Stimulated activated CD8-positive, alpha-beta memory T cell treated with anti-CD3 and anti-CD28 coated beads, Interleukin-12 subunit alpha, Interleukin-12 subunit beta, amount 100 ng/mL, for 1 hour (primary cell): ENCODE results near the gene HEATR3.
A peak's percentile ranks its signal among the peaks of the same experiment; 100 is the strongest.

Experiments used
- DNase-seq: peaks from one replicate; pipeline ENCODE4 v3.0.0-alpha.2; 2020; ENCODE audit warnings: low read depth

HEATR3 gene, protein sequence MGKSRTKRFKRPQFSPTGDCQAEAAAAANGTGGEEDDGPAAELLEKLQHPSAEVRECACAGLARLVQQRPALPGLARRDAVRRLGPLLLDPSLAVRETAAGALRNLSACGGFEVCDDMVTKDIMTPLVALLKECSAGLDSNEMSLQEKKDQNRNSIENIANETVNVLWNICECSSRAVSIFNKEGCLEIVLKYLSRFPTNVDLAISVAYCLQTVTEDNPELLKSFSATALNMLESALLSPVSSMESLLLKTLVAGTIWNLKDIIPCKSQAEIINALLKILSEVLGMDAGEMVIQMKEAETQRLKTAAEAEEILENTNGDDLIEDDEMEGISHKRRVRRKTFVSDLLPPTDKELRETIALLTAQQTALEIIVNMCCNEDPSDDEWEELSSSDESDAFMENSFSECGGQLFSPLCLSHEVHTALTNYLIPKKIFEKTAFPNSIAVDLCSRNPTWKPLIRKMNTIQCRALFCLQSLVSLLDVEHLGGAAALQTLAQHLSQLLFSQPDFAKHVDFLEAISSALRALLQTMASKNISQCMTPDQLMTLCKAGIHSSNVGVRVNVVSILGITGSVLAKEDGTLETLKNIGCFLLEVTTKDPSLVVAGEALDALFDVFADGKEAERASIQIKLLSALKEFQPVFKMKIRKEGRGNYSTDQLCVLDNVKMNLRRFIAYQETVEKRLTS

DNA sequence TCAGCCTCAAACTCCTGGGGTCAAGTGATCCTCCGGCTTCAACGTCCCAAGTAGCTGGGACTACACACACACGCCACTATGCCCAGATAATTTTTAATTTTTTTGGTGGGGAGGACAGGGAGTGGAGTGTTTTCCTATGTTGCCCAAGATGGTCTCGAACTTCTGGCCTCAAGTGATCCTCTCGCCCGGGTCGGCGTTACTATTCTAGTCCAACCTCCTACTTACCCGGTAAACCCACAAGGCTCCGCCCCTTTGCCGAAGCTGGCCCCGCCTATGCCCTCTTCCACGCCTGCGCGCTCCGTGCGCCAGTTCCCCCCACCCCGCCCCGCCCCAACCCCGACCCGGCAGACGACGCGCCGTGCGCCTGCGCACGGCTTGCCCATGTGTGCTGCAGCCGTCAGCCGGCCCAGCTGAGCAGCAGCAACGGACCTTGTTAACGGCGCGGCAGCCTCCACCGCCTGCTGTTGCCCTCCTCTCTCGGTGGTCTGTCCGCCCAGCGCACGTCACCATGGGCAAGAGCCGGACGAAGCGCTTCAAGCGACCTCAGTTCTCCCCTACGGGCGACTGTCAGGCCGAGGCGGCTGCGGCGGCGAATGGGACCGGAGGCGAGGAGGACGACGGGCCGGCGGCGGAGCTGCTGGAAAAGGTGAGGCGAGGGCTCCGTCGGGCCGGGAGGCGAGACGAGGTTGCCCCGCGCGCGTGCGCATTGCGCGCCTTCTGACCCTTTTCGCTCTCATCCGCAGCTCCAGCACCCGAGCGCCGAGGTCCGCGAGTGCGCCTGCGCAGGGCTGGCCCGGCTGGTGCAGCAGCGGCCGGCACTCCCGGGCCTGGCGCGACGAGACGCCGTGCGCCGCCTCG, at the start of gene HEATR3:
HEATR3 (plus strand) TSS at position 347 of the 858 bp plus-strand sequence; CDS start at position 509, 162 bp downstream.
- peak; percentile 88 for DNase-seq

DNA sequence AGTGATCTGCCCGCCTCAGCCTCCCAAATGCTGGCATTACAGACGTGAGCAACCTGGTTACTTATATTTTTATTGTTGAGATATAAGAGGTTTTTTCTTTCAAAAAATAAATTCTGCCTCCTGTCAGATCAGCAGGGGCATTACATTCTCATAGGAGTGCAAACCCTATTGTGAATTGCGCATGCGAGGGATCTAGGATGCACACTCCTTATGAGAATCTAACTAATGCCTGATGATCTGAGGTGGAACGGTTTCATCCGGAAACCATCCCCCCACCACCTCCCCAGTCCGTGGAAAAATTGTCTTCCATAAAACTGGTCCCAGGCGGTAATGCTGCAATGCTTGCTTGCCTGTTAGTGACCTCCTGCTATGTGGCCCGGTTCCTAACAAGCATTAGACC, 48.2 kb upstream of the HEATR3 start:
- DNase-seq: no peak

DNA sequence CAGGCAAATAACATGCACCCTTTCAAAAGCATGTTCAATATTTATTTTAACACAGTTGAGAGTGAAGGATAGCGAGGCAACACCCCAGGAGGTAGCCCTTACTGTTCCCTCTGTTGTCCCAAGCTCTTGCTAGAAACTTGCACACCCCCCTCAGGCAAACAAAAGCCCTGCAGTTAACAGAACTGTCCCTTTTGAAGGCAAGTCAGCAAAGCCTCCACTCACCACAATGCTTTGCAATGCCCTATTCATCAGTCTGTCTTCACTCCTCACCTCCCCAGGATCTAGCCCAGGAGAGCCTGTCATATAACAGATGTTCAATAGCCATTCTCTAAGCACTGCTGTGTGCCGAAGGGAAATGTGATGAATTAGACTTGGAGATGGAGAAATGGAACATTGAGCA, 44.2 kb upstream of the HEATR3 start:
- no peak for DNase-seq

DNA sequence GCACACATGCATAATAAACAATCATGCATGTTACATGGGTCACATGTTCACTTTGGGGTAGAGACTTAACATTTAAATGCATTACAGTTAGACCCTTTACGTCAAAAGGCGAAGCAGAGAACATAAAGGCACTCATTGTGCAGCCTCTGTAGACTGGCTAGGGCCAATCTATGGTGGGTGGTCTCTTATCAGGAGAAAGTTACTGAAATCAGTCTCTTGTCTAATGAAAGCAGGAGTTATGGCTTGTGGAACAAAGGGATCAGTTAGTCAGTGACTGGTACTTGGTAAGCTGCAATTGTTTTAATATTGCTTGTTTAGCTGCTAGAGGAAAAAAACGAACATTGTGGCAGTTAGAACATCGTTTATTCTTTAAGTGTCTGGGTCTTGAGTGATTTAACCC, 42.1 kb upstream of the HEATR3 start:
- no peak for DNase-seq

DNA sequence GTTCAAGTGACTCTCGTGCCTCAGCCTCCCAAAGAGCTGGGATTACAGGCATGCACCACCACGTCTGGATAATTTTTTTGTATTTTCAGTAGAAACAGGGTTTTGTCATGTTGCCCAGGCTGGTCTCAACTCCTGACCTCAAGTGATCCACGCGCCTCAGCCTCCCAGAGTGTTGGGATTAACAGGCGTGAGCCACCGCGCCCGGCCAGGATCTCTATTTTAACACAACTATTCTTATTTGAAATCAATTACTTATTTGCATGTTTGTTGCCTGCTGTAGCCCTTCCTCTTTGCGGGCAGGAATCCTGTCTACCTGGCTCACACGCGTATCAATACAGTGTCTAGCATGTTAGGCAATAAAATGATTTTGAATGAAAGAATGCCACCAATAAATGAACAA, 41.6 kb upstream of the HEATR3 start:
- no peak for DNase-seq

DNA sequence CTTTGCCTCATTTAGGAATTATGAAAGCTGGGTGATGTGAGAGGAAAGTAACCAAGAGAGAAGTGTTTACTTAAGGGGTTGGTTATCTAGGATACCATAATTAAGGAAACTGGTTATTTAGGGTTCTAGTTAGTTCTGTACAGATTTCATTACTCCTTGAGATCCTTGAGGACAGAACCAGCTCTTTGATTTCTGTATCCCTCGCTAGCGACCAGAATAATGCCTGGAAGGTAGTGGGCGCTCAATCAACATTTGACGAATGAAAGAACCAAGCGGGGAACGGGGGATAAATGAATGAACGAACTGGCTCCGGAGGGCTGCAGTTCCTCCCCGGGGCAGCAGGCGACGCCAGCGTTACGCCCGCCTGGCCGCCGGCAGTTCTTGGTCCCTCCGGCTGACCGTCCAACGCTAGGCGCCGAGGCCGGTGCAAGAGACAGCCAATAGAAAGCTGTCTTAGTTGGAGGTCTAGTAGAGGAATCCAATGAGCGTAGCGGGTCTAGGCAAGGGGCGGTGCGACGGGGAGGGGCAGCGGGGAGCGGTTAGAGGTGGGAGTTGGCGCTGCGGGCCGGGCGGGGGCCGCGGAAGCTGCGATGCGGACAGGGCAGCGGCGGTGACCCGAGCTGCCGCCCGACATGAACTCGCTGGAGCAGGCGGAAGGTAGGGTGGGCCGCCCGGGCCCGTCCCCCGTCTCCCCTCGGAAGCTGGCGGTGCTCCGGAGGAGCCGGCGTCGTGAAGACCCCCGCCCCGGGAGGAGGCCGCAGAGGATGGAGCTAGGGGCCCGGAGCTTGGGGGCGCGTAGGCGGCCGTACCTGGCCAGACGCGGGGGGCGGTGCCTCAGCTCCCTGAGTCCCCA, 40.9 kb upstream of the HEATR3 start, which contains the start of gene CNEP1R1:
CNEP1R1 (plus strand) TSS at position 542 of the 853 bp plus-strand sequence; CDS start at position 633, 91 bp downstream.
- peak; percentile 84 for DNase-seq

DNA sequence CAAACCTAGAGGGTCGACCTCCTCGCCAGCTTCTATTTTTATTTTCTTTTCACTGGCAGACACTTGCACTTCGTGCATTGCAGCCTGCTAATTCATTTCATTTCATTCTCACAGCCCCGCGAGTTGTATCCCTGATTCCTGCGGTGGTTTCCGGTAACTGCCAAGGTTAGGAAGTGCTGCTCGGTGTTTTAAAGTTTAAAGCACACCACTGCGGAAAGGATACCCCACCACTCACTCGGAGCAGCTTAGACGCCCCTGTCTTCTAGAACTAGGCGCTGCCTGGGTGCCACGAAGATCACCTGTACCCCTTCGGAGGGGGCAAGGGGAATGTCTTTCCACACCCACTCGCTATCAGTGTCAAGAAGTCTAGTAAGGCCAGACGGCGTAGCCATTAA, 40.2 kb upstream of the HEATR3 start:
- no peak for DNase-seq

DNA sequence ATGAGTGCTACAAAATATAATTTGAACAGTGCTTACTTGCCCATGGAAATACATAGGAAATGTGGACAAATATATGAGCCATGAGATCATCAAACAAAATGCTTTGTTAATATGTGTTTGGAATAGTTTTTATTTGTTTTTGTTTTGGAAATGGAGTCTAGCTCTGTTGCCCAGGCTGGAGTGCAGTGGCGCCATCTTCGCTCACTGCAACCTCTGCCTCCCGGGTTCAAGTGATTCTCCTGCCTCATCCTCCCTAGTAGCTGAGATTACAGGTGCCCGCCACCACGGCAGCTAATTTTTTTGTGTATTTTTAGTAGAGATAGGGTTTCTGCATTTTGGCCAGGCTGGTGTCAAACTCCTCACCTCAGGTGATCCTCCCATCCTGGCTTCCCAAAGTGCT, 37.9 kb upstream of the HEATR3 start:
- DNase-seq: no peak

DNA sequence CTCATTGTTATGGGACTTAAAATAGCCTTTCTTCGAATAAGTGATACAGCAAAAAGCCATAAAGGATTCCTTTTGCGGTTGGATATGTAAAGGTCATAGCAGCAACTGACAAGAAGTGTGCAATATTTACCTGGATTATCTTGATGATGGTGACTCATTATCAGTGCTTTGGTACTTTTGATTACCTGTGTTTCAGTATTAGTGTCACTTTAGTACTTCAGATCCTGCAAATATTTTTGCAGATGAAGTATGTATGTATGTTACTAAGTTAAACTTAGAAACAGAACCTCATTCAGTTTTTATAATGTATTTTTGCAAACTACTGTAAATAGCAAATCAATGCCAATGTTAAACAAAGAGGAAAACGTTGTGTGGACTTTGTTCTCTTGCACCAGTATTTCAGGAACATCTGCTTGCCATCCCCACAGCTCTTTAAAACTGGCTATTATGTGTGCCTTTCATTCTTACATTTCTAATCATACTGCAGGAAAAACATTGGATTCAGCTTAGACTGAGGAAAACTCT, 30.2 kb upstream of the HEATR3 start:
- DNase-seq: no peak

DNA sequence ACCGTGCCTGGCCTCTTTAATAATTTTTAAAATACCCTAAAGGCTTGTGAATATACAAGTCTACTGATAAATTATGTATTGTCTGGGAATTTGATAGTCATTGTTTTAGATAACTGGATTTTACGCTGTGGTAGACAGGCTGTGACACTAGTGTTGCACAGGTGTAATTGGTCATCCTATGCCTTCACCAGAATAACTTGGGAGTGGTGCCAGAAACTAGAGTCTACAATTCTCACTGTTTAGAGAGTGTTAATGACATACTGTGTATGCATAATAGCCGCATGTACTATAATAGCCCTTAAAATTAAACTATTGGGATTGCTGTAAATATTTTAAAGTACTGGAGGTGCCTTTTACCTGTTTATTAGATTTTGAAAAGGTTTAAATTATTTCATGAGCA, 29.3 kb upstream of the HEATR3 start:
- DNase-seq: no peak

DNA sequence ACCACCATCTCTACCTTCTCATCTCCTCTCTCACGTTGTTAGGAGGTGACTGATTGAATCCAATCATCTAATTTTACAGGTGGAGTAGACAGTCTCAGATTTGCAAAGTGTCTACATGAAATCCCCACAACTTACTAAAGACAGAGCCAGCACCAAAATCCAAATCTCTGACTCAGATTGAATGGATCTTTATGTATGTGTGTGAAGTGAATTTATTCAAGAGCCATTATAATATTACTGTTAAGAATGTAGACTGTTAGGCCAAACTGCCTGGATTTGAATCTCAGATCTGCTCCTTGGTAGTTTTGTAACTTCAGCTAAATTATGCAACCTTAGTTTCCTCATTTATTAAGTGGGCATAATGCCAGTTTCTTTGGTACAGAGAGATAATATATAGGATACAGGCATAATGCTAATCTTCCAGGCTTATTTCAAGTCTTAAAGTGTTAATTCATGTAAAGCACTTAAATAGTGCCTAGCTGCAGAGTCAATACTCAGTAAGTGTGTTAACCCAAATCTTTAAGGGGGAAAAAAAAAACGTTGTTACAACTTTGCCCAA, 28.0 kb upstream of the HEATR3 start:
- DNase-seq: no peak

DNA sequence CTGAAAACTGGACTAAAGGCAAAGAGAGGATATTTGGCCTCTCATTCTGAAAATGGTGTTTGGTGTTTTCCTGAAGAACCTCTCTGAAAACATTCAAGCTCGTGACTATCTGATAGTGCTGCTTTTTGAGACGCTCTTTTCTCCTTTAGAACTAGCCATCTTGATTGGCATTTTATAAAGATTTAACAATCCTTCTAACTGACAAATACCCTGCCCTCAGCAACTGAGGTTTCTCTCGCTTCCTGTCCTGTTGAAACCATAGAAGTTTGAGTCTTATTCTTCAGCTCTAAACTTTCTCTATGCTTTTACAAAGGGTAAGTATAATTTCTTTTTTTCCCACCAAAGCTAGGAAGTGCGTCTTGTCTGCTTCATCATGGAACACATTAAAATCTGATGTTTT, 27.5 kb upstream of the HEATR3 start:
- DNase-seq: no peak

DNA sequence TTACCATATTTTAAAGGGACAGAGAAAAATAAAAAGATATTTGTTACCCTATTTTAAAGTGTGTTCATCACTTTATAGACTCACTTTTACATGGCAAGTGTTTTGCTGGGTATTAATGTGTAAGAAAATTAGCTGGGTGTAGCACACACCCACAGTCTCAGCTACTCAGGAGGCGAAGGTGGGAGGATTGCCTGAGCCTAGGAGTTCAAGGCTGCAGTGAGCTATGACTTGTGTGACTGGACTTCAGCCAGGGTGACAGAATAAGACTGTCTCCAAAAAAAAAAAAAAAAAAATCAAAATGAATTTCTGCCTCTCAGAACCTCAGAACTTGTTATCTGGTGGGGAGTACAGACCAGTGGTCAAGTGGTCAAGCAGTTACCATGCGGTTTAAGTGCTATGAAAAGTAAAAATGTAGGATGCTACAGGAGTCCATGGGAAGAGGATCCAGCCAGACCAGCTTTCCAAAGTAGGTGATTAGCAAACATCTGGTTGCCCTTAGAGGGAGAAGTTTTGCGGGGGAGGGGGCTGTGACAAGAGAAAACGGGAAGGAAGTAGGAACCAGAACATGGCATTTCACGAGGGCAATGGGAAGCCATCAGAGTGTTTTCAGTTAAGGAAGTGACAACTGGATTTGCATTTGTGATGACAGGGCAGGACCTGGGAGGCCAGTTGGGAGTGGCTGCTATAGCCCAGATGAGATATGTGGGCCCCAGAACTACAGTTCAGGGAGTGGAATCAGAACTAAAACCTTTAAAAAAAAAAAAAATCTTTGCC, 26.8 kb upstream of the HEATR3 start:
- DNase-seq: no peak

DNA sequence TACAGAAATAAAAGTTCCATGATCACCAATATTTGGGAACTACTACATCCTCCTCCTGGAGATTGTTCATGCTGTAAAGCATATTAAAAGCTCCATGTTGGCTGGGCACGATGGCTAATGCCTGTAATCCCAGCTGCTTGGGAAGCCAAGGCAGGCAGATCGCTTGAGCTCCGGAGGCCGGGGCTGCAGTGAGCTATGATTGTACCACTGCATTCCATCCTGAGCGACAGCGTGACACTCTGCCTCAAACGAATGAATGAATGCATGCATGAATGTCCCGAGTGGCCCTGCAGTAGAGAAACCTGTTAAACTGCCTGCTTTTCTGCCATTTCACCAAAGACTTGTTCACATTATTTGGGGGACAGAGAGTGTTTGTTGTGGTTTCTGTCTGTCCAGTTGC, 25.8 kb upstream of the HEATR3 start:
- no peak for DNase-seq

DNA sequence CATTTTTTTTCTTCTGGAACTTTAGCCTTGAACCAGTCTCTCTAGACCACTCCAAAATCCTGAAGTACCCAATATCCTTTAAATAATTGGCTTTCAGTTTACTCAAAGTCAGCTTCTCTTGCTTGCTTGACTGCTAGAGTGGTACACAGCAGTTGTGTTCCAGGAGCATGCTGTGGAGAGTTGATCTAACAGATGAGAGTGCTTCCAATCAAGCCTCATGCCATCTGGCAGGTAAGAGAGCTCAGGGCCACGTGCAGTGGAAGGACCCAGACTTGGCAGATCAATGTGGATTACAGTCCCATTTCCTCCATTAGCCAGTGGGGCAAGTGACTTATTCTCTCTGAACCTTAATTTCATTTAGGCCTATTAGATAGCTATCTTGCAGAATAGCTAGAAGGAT, 25.1 kb upstream of the HEATR3 start:
- DNase-seq: no peak

DNA sequence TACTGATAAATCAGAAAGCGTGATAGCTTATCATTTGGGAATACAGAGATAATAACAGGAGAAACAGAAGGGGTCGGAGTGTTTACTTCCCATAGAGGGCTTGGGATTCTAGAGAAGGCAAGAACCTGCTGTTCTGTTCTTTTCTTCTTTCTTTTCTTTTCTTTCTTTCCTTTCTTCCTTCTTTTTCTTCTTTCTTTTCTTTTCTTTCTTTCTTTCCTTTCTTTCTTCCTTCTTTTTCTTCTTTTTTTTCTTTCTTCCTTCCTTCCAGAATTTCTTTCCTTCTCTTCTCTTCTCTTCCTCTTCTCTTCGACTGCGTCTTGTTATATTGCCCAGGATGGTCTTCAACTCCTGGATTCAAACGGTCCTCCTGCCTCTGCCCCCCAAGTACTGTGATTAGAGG, 22.4 kb upstream of the HEATR3 start:
- DNase-seq: no peak

DNA sequence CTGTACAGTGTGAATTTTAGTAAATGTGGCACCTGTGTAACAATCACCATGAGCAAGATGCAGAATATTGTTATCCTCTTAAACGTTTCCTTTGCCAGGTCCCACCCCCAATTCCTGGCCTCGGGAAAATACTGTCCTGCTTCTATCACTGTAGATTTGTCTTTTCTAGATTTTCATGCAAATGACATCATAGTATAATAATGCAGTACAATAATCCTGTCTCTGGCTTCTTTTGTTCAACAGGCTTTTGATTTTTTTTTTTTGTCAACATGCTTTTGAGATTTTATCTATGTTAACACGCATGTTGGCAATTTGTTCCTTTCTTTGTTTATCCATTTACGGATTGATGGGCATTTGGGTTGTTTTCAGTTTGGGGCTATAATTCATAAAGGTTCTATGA, 20.4 kb upstream of the HEATR3 start:
- DNase-seq: no peak

DNA sequence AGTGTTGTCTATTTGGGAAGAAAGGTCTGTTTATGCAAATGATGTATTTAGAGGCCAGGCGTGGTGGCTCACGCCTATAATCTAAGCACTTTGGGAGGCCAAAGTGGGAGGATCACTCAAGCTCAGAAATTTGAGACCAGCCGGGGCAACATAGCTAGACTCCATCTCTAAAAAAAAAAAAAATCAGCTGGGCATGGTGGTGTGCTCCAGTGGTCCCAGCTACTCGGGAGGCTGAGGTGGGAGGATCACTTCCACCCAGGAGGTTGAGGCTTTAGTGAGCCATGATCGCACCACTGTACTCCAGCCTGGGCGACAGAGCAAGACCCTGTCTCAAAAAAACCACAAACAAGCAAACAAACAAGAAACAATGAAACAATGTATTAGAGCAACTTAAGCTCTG, 18.9 kb upstream of the HEATR3 start:
- DNase-seq: no peak

DNA sequence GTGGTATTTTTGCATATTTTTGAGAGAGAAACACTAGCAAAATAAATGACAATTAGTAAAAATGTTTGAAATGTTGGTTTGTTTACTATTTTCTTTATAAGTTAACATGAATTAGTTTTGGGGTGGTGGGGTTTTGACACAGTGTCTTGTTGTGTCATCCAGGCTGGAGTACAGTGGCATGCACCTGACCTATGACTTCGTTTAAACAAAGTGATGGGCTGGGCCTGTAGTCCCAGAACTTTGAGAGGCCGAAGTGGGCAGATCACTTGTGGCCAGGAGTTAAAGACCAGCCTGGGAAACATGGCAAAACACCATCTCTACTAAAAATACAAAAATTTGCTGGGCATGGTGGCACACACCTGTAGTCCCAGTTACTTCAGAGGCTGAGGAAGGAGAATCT, 17.9 kb upstream of the HEATR3 start:
- no peak for DNase-seq

DNA sequence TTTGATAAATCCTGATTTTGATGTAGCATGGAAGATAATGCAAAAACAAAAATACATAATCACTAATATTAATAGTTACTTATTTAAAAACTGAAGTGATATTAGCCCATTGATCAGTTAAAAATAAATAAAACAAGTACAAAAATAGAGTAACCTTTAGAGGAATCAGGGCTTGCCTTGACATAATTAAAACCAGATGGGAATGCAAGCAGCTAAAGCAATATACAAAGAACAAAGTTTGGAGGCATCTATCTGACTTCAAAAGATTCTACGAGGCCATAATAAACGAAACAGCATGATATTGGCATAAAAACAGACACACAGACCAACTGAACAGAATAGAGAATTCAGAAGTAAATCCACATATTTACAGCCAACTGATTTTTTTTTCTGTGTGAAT, 15.0 kb upstream of the HEATR3 start:
- DNase-seq: no peak
